T-helper 9 cell (primary cell): ENCODE results near the gene AHDC1.
A peak's percentile ranks its signal among the peaks of the same experiment; 100 is the strongest.
"Not testable (repeated sequence)": the region's sequence is repeated elsewhere in the genome, so short reads cannot be mapped to it uniquely, and the experiment has no call there.

ENCODE experiments used
- DNase-seq: peaks from one replicate; pipeline ENCODE4 v3.0.0-alpha.2; 2020
- total RNA-seq, 2 donors: gene quantifications; one replicate each; lab custom pipeline; 2026; lab: John Stamatoyannopoulos, UW

The AHDC1 gene
- 10.4 to 19.5 reads per million in 2 donors for total RNA-seq

DNA sequence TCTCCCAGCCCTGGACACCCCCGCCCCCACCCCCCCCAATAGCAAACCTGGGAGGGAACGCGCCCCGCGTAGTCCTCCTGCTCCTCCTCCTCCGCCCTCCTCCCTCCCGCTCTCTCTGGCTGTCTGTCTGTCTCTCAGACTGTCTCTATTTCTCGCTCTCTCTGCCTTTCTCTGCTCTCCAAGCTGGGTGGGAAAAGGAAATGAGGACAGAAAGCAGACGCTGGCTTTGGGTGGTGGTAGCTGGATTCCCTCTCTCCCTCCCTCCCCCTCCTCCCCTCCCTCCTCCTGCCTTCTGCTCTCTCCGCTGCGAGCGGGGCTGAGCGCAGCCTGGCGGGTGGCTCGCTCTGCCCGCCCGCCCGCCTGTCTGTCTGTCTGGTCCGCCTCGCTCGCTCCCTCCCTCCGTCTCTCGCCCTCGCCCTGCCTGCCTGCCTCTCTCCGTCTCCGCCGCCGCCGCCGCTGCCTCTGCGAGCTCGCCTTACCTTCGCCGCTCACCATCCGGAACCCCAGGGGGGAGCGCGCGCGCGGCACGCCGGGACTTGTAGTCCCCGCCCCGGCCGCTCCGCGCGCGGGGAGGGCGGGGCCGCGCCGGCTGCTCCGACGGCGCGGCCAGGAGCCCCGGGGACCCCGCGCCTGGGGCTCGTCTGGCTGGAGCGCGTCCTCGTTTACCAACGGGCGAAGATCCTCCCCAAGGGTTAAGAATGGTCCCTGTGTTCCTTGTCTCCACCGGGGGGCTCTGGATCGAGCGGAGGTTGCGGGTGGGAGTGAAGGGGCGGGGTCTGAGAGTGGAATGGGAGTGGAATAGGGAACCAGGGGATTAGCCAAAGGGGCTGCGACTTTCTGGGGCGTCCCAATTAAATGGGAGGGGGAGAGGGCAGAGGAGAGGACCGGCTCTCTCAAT is at the start of gene AHDC1:
Gene AHDC1 (minus strand): TSS at position 464 of the 898 bp plus-strand sequence. CDS start 52,029 bp downstream, outside the sequence.
- peak; percentile 91 for DNase-seq

DNA sequence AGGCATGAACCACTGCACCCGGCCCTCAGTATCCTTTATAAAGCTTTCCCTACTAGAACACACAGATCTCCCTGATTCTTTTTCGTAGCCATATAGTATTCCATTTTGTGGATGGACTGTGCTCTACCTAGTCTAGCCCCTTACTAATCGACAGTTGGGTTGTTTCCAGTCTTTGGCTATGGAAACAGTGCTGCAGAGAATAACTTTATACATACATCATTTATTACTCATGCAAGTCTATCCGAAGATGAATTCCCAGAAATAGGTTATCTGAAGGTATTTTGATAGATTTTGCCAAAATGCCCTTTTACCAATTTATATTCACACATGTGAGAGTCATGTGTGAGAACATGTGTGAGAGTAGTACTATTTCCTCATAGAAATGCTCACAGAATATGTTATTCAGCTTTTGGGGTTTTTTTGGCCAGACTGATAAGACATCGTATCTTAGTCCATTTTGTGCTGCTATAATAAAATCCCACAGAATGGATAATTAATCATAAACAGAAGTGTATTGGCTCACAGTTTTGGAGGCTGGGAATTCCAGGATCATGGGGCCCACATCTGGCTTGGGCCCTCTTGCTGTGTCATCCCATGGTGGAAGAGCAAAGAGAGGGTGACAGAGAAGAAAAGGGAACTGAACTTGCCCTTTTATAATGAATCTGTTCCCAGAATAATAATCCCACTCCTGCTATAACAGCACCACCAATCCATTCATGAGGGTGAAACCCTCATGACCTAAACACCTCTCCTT is 48.3 kb upstream of the AHDC1 start:
- no peak for DNase-seq

GRCh38 chr1:27650539-27651175 is 46.7 kb upstream of the AHDC1 start:
- no peak for DNase-seq

GRCh38 chr1:27650171-27650538 is 46.2 kb upstream of the AHDC1 start:
- no peak for DNase-seq

DNA sequence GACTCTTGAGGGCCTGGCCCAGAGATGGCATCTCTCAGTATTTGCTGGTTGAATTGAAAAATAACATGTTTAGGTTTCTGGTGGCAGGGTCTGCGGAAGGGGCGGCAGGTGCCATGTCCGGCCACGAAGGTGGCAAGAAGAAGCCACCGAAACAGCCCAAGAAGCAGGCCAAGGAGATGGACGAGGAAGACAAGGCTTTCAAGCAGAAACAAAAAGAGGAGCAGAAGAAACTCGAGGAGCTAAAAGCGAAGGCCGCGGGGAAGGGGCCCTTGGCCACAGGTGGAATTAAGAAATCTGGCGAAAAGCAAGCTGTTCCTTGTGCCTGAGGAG is 45.3 kb upstream of the AHDC1 start:
- no peak for DNase-seq

DNA sequence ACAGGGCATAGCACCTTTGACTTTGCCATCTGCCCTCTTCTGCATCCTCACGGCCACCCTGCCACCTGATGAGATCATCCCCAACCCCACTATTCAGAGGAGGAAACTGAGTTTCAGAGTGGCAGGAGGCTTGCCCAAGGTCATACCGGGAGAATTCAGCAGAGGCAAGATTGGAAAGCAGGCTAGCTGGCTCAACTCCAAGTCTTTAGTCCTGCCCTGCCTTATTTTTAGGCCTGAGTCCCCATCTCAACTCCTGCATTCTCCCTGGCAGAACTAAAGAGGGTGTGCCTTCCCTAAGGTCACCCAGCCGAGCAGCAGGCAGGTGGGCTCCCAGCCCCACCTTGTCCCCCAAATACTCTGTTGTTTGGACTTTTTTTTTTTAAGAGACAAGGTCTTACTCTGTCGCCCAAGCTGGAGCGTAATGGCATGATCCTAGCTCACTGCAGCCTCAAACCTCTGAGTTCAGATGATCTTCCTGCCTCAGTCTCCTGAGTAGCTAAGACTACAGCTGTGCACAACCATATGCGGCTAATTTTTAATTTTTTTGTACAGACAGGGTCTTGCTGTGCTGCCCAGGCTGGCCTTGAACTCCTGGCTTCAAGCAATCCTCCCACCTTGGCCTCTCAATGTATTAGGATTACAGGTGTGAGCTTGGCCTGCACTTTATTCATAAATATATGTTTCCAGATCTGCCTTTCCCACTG is 44.8 kb upstream of the AHDC1 start:
- no peak for DNase-seq

- no peak for DNase-seq
These were observed 43.4 kb upstream of the AHDC1 start for GRCh38 chr1:27647328-27647727.

DNA sequence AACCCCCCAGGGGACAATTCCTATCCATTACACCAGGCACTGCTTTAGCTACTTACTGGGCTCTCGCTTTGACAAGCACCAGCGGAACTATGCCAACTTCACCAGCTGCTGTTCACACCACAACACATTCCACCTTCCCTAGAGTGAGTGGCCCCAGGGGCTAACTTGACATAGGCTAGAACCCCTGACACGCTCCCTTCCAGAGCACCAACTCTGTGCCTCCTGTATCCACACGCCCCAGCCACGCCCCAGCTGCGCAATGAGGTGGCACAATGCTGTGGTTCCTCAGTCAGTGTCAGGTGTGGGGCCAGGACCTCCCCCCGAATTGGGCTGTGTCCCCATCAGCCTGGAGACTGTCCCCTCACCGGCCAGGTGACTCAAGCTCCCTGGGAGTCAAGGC is 42.7 kb upstream of the AHDC1 start:
- no peak for DNase-seq

- DNase-seq, result no peak
These were observed 41.1 kb upstream of the AHDC1 start for GRCh38 chr1:27645071-27645415.

DNA sequence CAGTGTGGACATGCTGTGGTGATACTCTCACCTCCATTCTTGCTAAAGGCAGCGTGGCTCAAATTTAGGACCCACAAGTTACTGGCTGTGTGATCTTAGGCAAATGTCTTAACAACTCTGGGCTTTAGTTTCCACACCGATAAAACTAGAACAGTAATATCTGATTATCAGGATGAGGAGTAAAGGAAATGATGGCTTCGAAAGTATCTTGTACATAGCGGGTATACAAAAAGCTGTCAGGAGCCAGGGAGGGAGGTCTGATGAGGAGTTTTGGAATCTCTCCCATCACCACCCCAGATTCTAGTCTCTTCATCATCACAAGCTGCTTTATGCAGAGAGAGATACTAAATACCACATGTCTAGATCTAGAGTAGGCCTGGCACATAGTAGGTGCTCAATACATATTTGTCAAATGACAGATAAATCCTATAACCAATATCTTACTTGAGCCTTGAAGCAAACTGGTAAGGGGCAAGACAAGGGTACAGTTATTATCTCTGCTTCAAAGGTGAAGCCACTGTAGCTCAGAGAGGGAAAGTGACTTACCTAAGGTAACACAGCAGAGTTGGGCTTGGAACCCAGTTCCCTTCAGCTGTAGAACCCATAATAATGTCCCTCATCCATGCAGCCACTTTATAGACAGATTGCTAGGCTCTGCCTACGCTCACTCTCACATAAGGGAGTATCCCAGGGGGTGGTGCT is 40.6 kb upstream of the AHDC1 start:
- DNase-seq, result no peak

- peak; percentile 56 for DNase-seq
These were observed 39.8 kb upstream of the AHDC1 start for GRCh38 chr1:27643600-27644368.

- DNase-seq, result not testable (repeated sequence)
These were observed 36.6 kb upstream of the AHDC1 start for GRCh38 chr1:27640514-27640913.

- DNase-seq, result no peak
These were observed 34.9 kb upstream of the AHDC1 start for GRCh38 chr1:27638805-27639204.

GRCh38 chr1:27638047-27638734 is 34.2 kb upstream of the AHDC1 start:
- DNase-seq, result no peak

DNA sequence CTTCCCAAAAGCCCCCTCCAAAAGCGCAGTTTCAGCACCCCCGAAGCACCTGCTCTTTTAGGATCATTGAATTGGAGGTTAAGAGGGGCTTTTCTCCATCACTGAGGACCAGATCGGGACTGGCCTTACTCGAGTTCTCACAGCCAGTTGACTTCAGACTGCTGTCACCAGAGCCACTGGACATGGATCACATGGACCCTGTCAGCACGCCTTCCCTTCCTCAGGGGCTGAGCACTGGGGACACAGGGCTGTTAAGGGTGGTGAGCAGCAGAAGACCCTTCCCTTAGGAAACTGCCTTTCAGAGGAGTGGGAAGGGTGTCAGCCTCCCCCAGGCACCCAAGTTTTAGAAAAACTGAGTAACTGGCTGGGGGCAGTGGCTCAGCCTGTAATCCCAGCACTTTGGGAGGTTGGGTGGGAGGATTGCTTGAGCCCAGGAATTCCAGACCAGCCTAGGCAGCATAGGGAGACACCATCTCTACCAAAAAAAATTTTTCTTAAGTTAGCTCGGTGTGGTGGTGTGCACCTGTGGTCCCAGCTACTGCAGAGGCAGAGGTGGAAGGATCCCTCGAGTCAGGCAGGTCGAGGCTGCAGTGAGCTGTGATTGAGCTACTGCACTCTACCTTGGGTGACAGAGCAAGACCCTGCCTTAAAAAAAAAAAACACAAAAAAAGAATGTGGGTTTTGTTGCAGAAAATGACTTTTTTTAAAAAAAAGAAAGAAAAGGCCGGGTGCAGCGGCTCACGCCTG is 31.6 kb upstream of the AHDC1 start:
- no peak for DNase-seq

DNA sequence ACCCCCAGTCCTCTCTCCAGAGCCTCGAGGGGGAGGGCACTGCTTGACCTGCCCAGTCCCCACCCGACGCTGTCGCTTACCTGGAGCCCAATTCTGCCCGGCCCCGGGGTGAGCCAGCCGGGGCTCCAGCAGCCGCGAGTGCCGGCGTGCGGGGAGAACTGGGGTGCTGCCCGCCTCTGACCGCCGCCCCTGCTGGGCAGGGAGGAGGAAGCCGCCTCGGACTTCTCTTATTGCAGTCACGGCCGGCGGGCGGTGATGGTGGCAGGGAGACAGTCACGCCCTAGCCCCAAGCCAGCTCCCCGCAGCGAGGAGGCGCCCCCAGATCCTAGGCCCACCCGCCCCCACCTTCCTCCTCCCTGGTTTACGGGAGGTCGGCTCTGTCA is 31.0 kb upstream of the AHDC1 start, which contains the start of gene FGR:
Gene FGR (minus strand): TSS at position 201 of the 383 bp plus-strand sequence. CDS start 11,269 bp downstream, outside the sequence.
- DNase-seq, result no peak

DNA sequence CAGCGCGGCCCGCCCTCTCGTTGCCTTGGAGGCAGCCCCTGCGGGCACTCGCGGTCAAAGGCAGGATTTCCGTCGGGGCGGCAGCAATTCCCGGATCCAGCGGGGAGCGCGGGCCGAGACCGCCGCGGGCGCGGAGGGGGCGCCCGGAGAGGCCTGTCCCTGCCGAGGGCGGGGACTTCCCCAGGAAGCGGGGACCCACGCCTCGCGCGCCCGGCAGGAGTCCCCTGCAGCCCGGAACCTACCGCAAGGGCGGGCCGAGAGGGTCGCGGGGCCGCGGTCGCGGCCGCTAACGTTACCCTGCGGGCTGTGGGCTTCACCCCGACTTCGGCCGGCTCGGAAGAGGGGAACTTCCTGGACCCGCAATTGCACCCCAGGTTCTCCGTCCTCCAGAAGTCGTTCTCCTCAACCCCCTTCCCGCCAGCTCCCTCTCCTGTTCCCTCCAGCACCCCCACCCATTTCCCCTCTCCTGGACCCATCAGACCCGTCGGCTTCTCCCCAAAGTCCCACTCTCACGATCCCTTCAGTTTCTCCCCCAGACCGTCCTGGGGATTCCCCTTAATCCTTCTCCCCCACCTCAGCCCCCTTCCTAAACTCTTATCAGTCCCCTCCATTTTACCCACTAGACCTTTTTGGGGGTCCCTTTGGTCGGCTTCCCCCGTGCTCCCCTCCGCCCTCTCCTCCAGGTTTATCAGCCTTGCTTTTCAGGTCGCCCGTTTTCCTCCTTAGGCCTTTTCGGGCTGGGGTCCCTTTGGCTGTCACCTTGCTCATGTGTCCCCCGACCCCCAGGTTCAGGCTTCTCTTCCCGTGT is 30.4 kb upstream of the AHDC1 start:
- DNase-seq, result peak; percentile 50

- no peak for DNase-seq
These were observed 29.8 kb upstream of the AHDC1 start for GRCh38 chr1:27633640-27634176.

DNA sequence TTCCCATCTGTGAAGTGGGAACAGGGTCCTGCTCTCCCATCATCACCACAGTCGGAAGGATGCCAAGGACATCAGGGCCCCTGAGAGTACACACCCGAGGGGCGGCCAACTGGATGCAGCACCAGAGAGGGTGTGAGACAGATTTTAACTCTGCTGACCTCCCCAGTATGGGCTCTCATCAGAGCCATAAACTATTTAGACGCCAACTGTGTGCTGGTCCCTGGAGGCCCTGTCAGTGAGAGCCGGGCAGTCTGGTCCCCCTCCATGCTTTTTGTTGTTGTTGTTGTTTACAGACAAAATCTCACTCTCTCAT is 29.3 kb upstream of the AHDC1 start:
- no peak for DNase-seq
